GM12878 (cell line): ENCODE results near the gene NFAT5. TPM values are rescaled to one million over a fixed set of nuclear protein-coding genes. Genes with fewer than 3 reads are reported as not detected.

Source experiments
- ATAC-seq: fragments of 200-7000 bp; cut with Tn5 transposase; 3 replicates; pipeline ENCODE4 v1.9.1; 2020; ENCODE audit warnings: mild to moderate bottlenecking, moderate library complexity
- BruUV-seq: library from RNA; stranded (reverse); fragments of 400-500 nt; replicated peaks from 2 replicates; lab custom pipeline; 2021; lab: Mats Ljungman, UMichigan
- CTCF ChIA-PET: fragments of 300-600 bp; sonication (Branson Sonifier 250); formaldehyde crosslinking; extraction: SDS; loops from one replicate; lab custom pipeline; 2021; ENCODE audit warnings: inconsistent platforms; lab: Yijun Ruan, JAX
- POLR2A ChIA-PET: fragments of 350-600 bp; formaldehyde crosslinking; extraction: SDS; loops from one replicate; lab custom pipeline; 2021; ENCODE audit warnings: inconsistent platforms; lab: Charles Lee
- RAD21 ChIA-PET: fragments of 300-600 bp; sonication (Branson Sonifier 250); formaldehyde crosslinking; loops from one replicate; lab custom pipeline; 2023; ENCODE audit warnings: antibody characterized with exemption; ENCODE audit not compliant: unreplicated experiment; lab: Charles Lee
- SMC1A ChIA-PET: fragments of 300-600 bp; sonication (Branson Sonifier 250); formaldehyde crosslinking; loops from one replicate; lab custom pipeline; 2023; ENCODE audit not compliant: unreplicated experiment, uncharacterized antibody; lab: Charles Lee
- DNase-seq: peaks from one replicate; pipeline ENCODE4 v3.0.0-alpha.2; 2011; ENCODE audit warnings: low read depth, low spot score
- FAIRE-seq: peaks from 3 replicates; lab custom pipeline; 2011; peaks lifted over from hg19 to GRCh38; lab: Jason Lieb, UNC
- H2AFZ ChIP-seq: 2 replicates; pipeline ENCODE4 v1.6.0; 2011; ENCODE audit warnings: low read depth, low read length, control low read depth; ENCODE audit not compliant: control insufficient read depth
- H3K27ac ChIP-seq: 2 replicates; pipeline ENCODE4 v1.5.1; 2011; ENCODE audit warnings: control low read depth; ENCODE audit not compliant: control insufficient read depth, insufficient read depth
- H3K27me3 ChIP-seq, 2 experiments: replicated peaks in 1 of 2; 2 replicates each; pipeline versions ENCODE4 v1.6.0 to v1.6.1; 2011; ENCODE audit warnings: low read length in 1 of 2; ENCODE audit not compliant: control insufficient read depth in 2 of 2, insufficient read depth in 2 of 2
- H3K36me3 ChIP-seq, 2 experiments: 2 replicates each; pipeline ENCODE4 v1.5.1; 2011; ENCODE audit warnings: low read length in 1 of 2; ENCODE audit not compliant: control insufficient read depth in 2 of 2, insufficient read depth in 2 of 2
- H3K4me1 ChIP-seq: 2 replicates; pipeline ENCODE4 v1.6.1; 2011; ENCODE audit warnings: mild to moderate bottlenecking, low read length, moderate library complexity, mixed read lengths; ENCODE audit not compliant: control insufficient read depth, insufficient read depth
- H3K4me2 ChIP-seq: 2 replicates; pipeline ENCODE4 v1.6.0; 2011; ENCODE audit warnings: control low read depth; ENCODE audit not compliant: control insufficient read depth, insufficient read depth
- H3K4me3 ChIP-seq: fragments of 200-600 bp; sonication (generic); 2 replicates; pipeline ENCODE4 v1.5.1; 2016
- H3K79me2 ChIP-seq: 2 replicates; pipeline ENCODE4 v1.6.0; 2011; ENCODE audit warnings: low read length; ENCODE audit not compliant: control insufficient read depth, insufficient read depth
- H3K9ac ChIP-seq: 2 replicates; pipeline ENCODE4 v1.8.0; 2011; ENCODE audit warnings: low read length, control low read depth, mixed read lengths; ENCODE audit not compliant: control insufficient read depth, insufficient read depth
- H3K9me3 ChIP-seq: replicated peaks from 3 replicates; pipeline ENCODE4 v1.5.1; 2011; ENCODE audit warnings: mild to moderate bottlenecking, low read length; ENCODE audit not compliant: control insufficient read depth, insufficient read depth
- H4K20me1 ChIP-seq: 2 replicates; pipeline ENCODE4 v1.6.0; 2011; ENCODE audit not compliant: control insufficient read depth, insufficient read depth
- ASH2L ChIP-seq: fragments of 300-600, 200-600 bp; sonication (generic); IDR thresholded peaks from 2 replicates; pipeline ENCODE4 v1.6.1; 2017; ENCODE audit warnings: low read depth, mild to moderate bottlenecking, borderline replicate concordance
- CTCF ChIP-seq, 3 experiments: IDR thresholded peaks in 2 of 3; conservative IDR thresholded peaks in 1 of 3; 2 replicates each; pipeline ENCODE4 v1.5.1; 2011; ENCODE audit warnings: low read depth in 3 of 3, low read length in 3 of 3, mild to moderate bottlenecking in 3 of 3, control low read depth in 2 of 3, moderate library complexity in 2 of 3, inconsistent platforms in 1 of 3, mixed read lengths in 1 of 3; ENCODE audit not compliant: control insufficient read depth in 2 of 3, insufficient read depth in 1 of 3; ENCODE audit errors: extremely low read depth in 1 of 3
- GATAD2B ChIP-seq: fragments of 450-650 bp; conservative IDR thresholded peaks from 2 replicates; pipeline ENCODE4 v1.6.1; 2017; ENCODE audit warnings: low read depth, mild to moderate bottlenecking, moderate library complexity
- MLLT1 ChIP-seq: fragments of 450-650 bp; IDR thresholded peaks from 2 replicates; pipeline ENCODE4 v1.6.1; 2016; ENCODE audit warnings: mild to moderate bottlenecking
- NBN ChIP-seq: fragments of 450-650 bp; IDR thresholded peaks from 2 replicates; pipeline ENCODE4 v1.6.1; 2016
- NR2C1 ChIP-seq: fragments of 450-650 bp; IDR thresholded peaks from 2 replicates; pipeline ENCODE4 v1.6.1; 2017; ENCODE audit warnings: antibody characterized with exemption, mild to moderate bottlenecking, moderate library complexity
- POLR2AphosphoS5 ChIP-seq: IDR thresholded peaks from 2 replicates; pipeline ENCODE4 v1.6.1; 2011; ENCODE audit warnings: mild to moderate bottlenecking, low read length, inconsistent platforms
- SPI1 ChIP-seq: IDR thresholded peaks from 2 replicates; pipeline ENCODE4 v1.6.1; 2011; ENCODE audit warnings: low read depth, mild to moderate bottlenecking, low read length, moderate library complexity, borderline replicate concordance; ENCODE audit not compliant: insufficient read depth
- SRF ChIP-seq, 2 experiments: IDR thresholded peaks; 2 replicates each; pipeline ENCODE4 v1.6.1; 2011; ENCODE audit warnings: low read depth in 2 of 2, low read length in 2 of 2, mild to moderate bottlenecking in 1 of 2, moderate library complexity in 1 of 2
- ZBED1 ChIP-seq: IDR thresholded peaks from 2 replicates; pipeline ENCODE4 v1.6.1; 2016; ENCODE audit warnings: borderline replicate concordance
- WGBS: methylation state at CpG from one replicate; pipeline ENCODE4 v1.1.6; 2016; ENCODE audit warnings: low lambda C conversion rate; ENCODE audit not compliant: insufficient replicate concordance, insufficient coverage; ENCODE audit errors: missing lambda C conversion rate; 5-methylcytosine and 5-hydroxymethylcytosine counted together
- in situ Hi-C: fragments of 300-500 bp; cut with MboI; formaldehyde crosslinking; loops from 9 replicates; pipeline ENCODE4 v1.14.3; 2018; ENCODE audit warnings: mixed read lengths
- intact Hi-C: fragments of 100-400 bp; cut with micrococcal nuclease; formaldehyde crosslinking; loops from one replicate; pipeline ENCODE4 v1.14.2; 2022; ENCODE audit not compliant: unreplicated experiment
- polyA plus RNA-seq, 11 experiments: library from polyadenylated mRNA; depleted of rRNA in 4 of 11; unstranded in 6 of 11; stranded (reverse) in 5 of 11; fragments of >200 nt; fragmentation: Nextera tagmentation in 4 of 11; fragmentation: Illumina TruSeq in 1 of 11; extraction: Ambion mirVana in 4 of 11; extraction: Trizol in 1 of 11; gene quantifications; 1 replicate in 1 of 11; 2 replicates in 10 of 11; pipeline versions ENCODE4 v1.2.1 to v1.2.3, GENCODE V29; 2011 to 2016; ENCODE audit warnings: inconsistent platforms in 2 of 11, missing spikeins in 2 of 11, low read depth in 1 of 11
- total RNA-seq, 4 experiments: library from RNA; depleted of rRNA in 3 of 4; stranded (reverse); fragments of >200 nt in 3 of 4; fragmentation: Illumina TruSeq in 1 of 4; extraction: Trizol in 1 of 4; gene quantifications; 2 replicates each; pipeline versions ENCODE4 v1.2.1 to v1.2.3, GENCODE V29; 2013 to 2021
- TF ChIP-seq, protein P1 (sequence below): fragments of 450-650 bp; conservative IDR thresholded peaks from 2 replicates; pipeline ENCODE4 v1.6.1; 2017; ENCODE audit warnings: mild to moderate bottlenecking, moderate library complexity
- TF ChIP-seq, protein P2 (sequence below): IDR thresholded peaks from 2 replicates; pipeline ENCODE4 v1.6.1; 2012; ENCODE audit warnings: low read depth, low read length, improper control_type of control experiment
- TF ChIP-seq, protein P3 (sequence below): fragments of 450-650 bp; IDR thresholded peaks from 2 replicates; pipeline ENCODE4 v1.6.1; 2017; ENCODE audit warnings: borderline replicate concordance

NFAT5 gene
- total and polyA plus RNA-seq, 10 of the 15 experiments (the other 5 are each of a cell fraction or from before 2014, with no cell fraction given), result 0.58 to 31.5 (median 12.7) TPM

DNA sequence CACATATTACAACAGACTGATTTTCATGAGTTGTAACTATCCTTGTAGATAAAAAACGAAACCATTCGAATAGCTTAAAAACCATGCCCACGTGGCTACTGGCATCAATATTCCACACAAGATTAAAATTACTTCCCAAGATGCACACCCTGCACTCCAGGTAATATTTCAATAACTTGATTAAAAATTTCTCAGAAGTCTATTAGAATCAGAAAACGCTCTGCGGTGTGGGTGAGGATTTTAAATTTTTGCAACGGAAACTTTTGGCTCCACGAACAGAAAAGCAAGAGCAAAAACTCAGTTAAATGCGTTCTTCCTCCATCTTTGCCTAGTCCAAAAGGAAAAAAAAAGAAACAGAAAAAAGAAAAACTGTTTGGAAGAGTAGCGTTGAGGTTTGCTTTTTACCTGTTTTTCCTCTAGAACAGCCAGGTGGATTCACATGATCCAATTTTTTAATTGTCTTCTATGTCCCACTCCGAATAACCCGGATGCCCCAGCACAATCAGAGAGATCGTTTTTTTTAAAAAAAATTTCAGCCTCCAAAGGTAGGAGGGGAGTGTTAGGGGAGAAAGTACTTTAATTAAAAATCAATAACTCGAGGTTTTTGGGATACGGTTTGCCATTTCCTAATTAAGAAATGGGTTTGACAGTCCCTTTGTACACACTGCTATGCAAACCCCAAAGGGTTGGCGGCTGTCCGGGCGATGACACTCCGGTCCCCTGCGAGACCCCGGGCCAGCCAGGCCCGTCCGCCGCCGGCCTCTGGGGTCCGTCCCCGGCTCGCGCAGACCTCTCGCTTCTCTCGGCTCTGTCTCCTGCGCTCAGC is 708 bp upstream of the NFAT5 start:
- Histone ChIP-seq H3K4me2 (peak overlapping the region; percentile 73), H2AFZ (no peak overlapping the region), H3K79me2 (peaks cover 54% of the 10 kb centered on the region), H3K9ac (peak overlapping the region; percentile 94), H3K9me3 (no peaks in the 10 kb centered on the region), H3K27me3 (no peaks in the 10 kb centered on the region), H3K27ac (peak overlapping the region; percentile 96), H3K4me3 (peak overlapping the region; percentile 61), H3K36me3 (no peaks in the 10 kb centered on the region), H4K20me1 (no peaks in the 10 kb centered on the region), H3K4me1 (no peaks in the 10 kb centered on the region; the same call in 1 of the 2 replicates)
- DNase-seq (no peak), FAIRE-seq (no peak), ATAC-seq (peak; percentile 37)
- TSS peak; percentile 91 for BruUV-seq
- RAD21 ChIA-PET, result interaction anchor here (0.6 to 2.6 kb wide), 14 partner anchors 20 to 178 kb away, joined by 3 to 50 read pairs (median 3); partner anchors contain the start of gene CYB5B
- under 1% methylated on average over 28 of the region's 31 CpGs for WGBS
- CTCF ChIA-PET, result interaction anchor here (1.2 to 2.6 kb wide), 9 partner anchors 10 to 223 kb away, joined by 3 to 39 read pairs (median 4); partner anchors contain the start of gene NOB1
- intact Hi-C loops, result loop anchor here (1.0 to 10.0 kb wide), 6 partner anchors 34 to 870 kb away; partner anchors contain the start of genes CYB5B and ST3GAL2
- SMC1A ChIA-PET, result interaction anchor here (0.7 to 2.6 kb wide), 26 partner anchors 10 to 168 kb away, joined by 3 to 40 read pairs (median 4); partner anchors contain the start of gene CYB5B
- in situ Hi-C loops, result no loop called here
- POLR2A ChIA-PET, result interaction anchor here (0.5 to 2.2 kb wide), 8 partner anchors 28 to 1247 kb away, joined by 3 to 17 read pairs (median 6); partner anchors contain the start of gene NOB1
- TF ChIP-seq ZBED1 (no peak), NR2C1 (no peak), GATAD2B (no peak), CTCF (IDR thresholded peaks at IDR 0.05 in 2 of 3, conservative IDR thresholded peaks at IDR 0.05 in 1 of 3; ENCODE audit: control insufficient read depth in 2 of 3, extremely low read depth in 1 of 3, insufficient read depth in 1 of 3, low read depth in 3 of 3, low read length in 3 of 3) (no peak), POLR2AphosphoS5 (peak; percentile 62; the same call in 1 of the 2 replicates), MLLT1 (peak; percentile 15; the same call in 1 of the 2 replicates), NBN (no peak), SPI1 (no peak), SRF (IDR thresholded peaks at IDR 0.05; ENCODE audit: low read depth in 2 of 2, low read length in 2 of 2) (no peak), ASH2L (0 out of 2 replicates have a peak, but pooled peaks have one; percentile 16)
- TF ChIP-seq, protein P1, sequence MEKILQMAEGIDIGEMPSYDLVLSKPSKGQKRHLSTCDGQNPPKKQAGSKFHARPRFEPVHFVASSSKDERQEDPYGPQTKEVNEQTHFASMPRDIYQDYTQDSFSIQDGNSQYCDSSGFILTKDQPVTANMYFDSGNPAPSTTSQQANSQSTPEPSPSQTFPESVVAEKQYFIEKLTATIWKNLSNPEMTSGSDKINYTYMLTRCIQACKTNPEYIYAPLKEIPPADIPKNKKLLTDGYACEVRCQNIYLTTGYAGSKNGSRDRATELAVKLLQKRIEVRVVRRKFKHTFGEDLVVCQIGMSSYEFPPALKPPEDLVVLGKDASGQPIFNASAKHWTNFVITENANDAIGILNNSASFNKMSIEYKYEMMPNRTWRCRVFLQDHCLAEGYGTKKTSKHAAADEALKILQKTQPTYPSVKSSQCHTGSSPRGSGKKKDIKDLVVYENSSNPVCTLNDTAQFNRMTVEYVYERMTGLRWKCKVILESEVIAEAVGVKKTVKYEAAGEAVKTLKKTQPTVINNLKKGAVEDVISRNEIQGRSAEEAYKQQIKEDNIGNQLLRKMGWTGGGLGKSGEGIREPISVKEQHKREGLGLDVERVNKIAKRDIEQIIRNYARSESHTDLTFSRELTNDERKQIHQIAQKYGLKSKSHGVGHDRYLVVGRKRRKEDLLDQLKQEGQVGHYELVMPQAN, result peak; percentile 11; the same call in 1 of the 2 replicates
- TF ChIP-seq, protein P2, sequence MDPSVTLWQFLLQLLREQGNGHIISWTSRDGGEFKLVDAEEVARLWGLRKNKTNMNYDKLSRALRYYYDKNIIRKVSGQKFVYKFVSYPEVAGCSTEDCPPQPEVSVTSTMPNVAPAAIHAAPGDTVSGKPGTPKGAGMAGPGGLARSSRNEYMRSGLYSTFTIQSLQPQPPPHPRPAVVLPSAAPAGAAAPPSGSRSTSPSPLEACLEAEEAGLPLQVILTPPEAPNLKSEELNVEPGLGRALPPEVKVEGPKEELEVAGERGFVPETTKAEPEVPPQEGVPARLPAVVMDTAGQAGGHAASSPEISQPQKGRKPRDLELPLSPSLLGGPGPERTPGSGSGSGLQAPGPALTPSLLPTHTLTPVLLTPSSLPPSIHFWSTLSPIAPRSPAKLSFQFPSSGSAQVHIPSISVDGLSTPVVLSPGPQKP, result no peak
- TF ChIP-seq, protein P3, sequence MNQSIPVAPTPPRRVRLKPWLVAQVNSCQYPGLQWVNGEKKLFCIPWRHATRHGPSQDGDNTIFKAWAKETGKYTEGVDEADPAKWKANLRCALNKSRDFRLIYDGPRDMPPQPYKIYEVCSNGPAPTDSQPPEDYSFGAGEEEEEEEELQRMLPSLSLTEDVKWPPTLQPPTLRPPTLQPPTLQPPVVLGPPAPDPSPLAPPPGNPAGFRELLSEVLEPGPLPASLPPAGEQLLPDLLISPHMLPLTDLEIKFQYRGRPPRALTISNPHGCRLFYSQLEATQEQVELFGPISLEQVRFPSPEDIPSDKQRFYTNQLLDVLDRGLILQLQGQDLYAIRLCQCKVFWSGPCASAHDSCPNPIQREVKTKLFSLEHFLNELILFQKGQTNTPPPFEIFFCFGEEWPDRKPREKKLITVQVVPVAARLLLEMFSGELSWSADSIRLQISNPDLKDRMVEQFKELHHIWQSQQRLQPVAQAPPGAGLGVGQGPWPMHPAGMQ, result no peak
